ENCODE measurements around the gene KIF6.

Gene KIF6

DNA sequence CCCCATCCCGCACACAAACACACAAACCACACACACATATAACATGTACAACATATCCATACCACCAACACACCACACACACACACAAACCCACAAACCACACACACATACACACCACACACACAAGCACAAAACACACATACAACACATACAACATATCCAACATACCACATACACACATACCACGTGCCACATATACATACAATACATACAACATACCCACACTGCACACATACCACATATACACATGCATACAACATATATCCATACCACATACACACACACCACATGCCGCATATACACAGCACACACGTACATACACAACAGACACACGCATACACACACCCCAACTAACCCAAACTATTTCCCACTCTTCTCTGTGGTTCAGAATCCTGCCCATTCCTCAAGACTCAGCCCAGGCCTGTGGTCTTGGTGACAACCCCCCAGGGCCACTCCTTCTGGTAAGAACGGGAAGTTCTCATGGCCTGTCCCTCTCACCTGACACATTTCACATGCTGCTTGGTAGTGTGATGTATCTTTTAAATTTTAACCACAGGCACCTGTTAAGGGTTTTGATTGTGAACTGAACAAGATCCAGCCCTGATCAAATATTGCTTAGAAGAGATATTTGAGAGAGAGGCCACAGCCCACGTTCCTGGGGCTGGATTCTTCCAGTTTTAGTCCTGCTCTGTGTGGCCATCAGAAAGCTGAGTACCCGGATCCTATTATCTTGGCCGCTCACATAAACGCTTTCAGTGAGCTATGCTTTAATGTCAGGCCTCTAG is 346.8 kb downstream of the KIF6 start:
- DNase-seq (ENCODE audit: low spot score): no peak

DNA sequence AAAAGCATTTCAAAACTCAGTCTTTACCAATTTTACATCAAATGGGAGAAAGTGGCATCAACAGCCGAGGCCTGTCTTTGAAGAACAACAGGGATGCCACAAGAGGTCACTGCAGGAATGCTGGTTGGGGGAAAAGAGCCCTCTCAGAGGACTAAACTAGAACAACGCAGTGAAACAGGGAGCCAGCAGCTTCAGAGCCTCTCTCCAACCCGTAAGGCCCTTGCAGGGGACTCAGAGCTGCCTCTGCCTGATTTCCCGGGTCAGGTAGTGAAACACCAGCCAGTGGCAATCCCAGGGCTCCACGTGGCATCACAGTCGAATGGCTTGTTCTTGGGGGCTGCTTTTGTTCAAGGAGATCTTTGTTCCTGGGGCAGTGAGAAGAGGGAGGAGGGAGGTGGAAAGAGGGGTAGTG is 347.7 kb downstream of the KIF6 start:
- no peak for DNase-seq (ENCODE audit: low spot score)

DNA sequence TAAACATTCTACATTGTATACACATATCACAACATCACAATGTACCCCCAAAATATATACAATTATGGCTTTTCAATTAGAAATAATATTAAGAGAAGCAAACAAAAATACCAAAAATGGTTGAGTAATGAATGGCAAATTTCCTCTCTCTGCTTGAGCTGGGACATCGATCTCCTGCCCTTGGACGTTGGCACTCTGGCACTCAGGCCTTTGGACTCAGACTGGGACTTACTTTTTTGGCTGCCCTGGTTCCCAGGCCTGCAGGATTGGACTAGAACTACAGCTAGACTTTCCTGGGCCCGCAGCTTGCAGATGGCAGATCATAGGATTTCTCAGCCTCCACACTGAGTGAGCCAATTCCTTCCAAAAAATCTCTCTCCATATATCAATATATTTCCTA is 349.8 kb downstream of the KIF6 start:
- DNase-seq (ENCODE audit: low spot score): no peak

GRCh38 chr6:39370390-39370789 is 354.8 kb downstream of the KIF6 start:
- no peak for DNase-seq (ENCODE audit: low spot score)

GRCh38 chr6:39369987-39370386 is 355.2 kb downstream of the KIF6 start:
- no peak for DNase-seq (ENCODE audit: low spot score)

GRCh38 chr6:39367700-39368099 is 357.5 kb downstream of the KIF6 start:
- no peak for DNase-seq (ENCODE audit: low spot score)

- DNase-seq (ENCODE audit: low spot score): no peak
Measured at GRCh38 chr6:39366931-39367618, 358.1 kb downstream of the KIF6 start.

DNA sequence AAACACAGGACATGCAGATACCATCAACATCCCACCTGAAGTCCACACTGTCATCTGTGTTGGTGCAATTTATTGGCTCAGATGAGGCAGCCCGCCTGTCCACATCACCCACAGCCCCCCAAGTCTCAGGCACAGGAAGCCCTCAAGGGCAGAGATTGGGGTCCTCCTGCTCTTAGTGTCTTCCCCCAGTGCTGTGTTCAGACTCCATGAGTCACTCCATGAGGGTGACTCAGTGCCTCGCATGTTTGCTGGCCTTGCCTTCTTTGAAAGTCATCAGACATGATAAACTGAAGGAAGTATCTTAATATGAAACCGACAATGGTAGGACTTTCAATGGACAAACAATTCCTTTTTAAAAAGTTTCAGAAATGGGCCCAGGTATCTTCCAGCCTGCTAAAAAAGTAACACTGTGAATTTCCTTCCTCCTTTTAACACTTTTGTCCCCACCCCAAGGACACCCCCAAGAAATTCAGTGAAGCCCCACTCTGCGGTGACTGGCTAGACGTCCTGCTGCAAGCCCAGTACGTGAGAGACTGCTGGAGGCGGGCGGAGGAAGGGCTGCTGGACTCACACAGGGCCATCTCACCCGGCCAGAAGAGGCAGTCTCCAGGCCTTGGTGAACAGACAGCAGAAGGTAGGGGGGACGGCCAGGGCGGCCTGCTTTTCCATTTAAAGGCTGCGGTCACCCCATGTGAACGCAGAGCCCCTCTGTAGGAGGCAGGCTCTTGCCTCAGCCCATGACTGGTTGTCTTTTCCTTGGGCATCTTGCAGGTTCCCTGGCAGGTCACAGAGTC is 359.7 kb downstream of the KIF6 start:
- no peak for DNase-seq (ENCODE audit: low spot score)

- no peak for DNase-seq (ENCODE audit: low spot score)
Measured at GRCh38 chr6:39363280-39363679, 361.9 kb downstream of the KIF6 start.

DNA sequence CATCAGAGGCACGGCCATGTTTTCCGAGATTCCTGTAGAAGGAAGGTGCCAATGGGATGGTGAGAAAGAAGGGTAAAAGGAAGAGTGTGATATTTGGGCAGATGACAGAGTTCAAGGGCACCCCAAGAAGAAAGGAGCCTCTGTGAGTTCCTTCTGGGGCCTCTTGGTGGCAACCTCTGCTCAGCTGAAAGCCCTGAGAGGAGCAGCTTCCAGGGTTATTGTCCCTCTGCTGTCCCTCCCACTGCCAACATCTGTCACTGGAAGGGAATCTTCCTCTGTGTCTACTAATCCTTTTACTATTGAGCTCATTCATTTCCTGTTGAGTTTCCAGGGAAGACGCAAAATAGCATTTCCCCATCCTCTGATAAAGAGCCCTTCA is 362.7 kb downstream of the KIF6 start:
- no peak for DNase-seq (ENCODE audit: low spot score)

GRCh38 chr6:39361657-39362486 is 363.3 kb downstream of the KIF6 start:
- peak; percentile 16 for DNase-seq (ENCODE audit: low spot score)

DNA sequence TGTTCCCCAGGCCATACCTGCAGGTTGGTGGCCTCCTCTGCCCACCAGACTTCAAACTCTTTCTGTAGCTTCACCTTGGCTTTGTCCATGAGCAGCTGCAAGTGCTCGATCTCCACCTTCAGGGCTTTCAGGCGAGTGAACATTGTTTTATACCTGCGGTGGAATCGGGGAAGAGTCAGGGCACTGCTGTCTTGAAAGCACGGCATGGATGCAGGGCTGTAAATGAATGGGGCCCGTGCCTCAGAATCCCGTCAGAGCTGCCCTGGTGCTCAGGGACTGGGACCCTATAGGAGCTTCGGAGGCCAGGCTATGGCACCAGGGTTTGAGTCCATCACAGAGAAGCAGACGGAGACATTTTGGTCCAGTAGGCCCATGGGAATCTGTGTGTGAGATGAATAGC is 364.8 kb downstream of the KIF6 start:
- DNase-seq (ENCODE audit: low spot score): no peak

GRCh38 chr6:39357998-39358686 is 367.1 kb downstream of the KIF6 start:
- DNase-seq (ENCODE audit: low spot score): no peak

DNA sequence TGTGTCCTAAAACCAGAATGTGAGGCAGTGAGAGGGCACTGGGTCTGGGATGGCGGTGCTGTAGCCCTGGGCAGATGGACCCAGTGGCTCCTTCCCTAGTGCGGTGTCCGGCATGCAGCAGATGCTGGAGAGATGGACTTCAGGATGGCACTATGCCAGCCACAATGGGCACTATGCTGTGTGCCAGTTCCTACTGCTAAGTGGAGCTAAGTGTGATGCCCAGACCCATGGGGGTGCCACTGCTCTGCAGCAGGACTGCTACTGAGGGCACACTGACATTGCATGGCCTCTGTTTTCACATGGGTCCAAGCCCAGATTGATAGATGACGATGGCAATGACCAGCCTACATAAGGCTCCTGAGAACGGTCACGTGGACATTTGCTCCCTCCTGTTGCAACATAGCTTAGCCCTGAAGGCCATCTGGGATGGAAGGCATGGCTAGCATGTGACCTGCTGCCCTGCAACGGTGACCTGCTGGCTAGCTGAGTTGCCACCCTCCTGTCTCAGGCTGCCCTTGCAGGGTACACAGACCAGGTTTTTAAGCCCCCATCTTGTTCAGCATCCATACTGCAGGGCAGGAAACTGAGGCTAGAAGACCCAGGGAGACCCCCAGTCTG is 371.4 kb downstream of the KIF6 start:
- DNase-seq (ENCODE audit: low spot score): no peak

GRCh38 chr6:39350723-39351505 is 374.3 kb downstream of the KIF6 start:
- no peak for DNase-seq (ENCODE audit: low spot score)

GRCh38 chr6:39348740-39349139 is 376.5 kb downstream of the KIF6 start:
- no peak for DNase-seq (ENCODE audit: low spot score)

DNA sequence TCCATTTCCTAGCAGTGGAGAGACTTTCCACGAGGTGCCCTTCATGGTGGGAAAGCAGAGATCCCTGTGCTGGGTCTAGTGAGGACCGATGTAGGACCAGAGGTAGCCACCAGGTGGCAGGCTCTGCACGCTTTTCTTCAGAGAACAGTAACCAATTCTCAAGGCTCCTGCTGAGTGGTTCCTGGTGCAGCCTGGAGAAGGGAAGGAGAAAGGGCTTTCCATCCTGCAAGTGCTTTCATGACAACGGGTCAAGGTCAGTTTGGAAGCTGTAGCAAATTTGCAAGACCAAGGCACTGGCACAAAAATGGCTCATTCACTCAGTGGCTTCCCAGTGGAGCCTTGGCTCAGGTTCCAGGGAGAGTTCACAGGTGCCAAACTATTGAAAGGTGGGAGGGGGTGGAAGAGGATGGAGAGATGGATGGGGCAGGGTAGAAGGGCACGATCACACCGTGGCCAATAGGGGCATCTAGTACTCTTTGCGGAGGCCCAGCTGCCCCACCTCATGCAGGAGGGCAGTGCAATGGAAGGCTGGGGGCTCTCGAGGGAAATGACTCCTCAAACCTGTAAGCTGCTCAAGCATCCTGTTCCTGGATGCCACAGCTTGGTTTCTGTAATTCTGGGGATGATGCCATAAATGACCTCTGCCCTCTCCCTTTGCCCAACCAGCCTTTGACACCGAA is 377.2 kb downstream of the KIF6 start:
- DNase-seq (ENCODE audit: low spot score): peak; percentile 36

DNA sequence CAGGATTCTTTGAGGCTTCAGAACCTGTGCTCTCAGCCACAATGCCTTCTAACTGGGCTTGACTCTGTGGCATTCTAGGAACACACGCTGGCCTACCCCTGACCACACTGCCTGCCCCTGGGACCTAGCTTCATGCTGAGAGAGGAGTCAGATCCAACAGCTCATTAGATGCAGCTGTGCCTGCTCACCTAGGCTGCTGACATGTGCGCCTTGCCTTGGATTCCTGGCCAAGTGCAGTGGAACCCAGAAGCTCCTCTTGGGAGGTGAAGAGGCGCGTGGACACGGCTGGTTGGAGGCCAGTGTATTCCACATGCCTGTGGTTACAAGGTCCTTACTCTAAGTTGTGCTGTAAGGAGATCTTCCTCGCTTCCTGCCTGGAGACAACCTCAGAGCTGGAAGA is 378.0 kb downstream of the KIF6 start:
- no peak for DNase-seq (ENCODE audit: low spot score)

DNA sequence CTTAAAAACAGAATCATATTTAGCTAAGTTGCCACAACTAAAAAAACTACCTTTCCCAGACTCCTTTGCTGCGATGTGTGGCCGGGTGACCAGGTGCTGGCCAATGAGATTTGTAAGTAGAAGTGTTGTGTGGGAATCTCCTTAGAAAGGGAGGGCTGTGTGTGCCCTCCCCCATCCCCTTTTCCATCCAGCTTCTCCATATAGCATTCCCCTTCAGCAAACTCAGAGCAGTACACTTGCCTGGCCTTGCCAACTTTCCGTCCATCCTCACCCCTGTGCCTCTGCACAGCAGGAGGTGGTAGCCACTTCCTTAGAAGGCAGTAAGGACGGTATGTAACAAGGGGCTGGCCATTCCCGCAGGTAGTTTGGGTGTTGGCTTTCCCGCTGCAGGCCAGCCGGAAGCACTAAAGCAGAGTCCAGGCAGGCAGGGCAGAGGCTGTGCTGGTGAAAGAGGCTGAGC is 380.4 kb downstream of the KIF6 start:
- DNase-seq (ENCODE audit: low spot score): no peak

All from CD4-positive, alpha-beta T cell treated with Interleukin-6 at 100 ng/mL for 8 hours (primary cell).